ENCODE measurements around the gene TICRR. TPM values are rescaled to one million over a fixed set of nuclear protein-coding genes. Genes with fewer than 3 reads are reported as not detected.

The TICRR gene
- total RNA-seq, 1 experiment from 2014 or later: 8.5 TPM

DNA sequence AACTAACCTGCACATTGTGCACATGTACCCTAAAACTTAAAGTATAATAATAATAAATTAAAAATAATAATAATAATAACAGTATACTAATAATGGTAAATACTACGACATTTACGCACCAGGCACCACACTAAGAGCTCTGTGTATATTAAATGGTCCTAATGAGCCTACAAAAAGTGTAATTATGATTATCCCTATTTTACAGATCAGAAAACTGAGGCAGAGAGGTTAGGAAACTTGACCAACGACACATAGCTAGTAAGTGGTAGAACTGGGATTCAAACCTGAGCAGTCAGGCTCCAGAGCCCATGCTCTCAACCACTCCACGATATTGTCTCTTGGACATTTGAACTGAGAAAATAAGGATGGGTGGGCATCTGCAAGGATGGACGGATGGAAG lies 65.0 kb downstream of the TICRR start:
- Mint-ChIP-seq H3K4me1 (ENCODE audit: insufficient read depth, unreplicated experiment) (no peaks in the 10 kb centered on the region), H3K27ac (ENCODE audit: low read depth, unreplicated experiment) (no peak overlapping the region), H3K4me3 (ENCODE audit: unreplicated experiment) (no peak overlapping the region), H3K9me3 (ENCODE audit: unreplicated experiment) (peaks cover 4% of the 10 kb centered on the region), H3K27me3 (ENCODE audit: insufficient read depth, unreplicated experiment) (no peaks in the 10 kb centered on the region), H3K36me3 (ENCODE audit: insufficient read depth, unreplicated experiment) (no peaks in the 10 kb centered on the region)
- ChIA-PET POLR2A (interaction anchor here (0.6 kb wide), 1 partner anchor 18 kb away, joined by 3 read pairs; no protein-coding TSS in a partner anchor), CTCF (no interaction called here)
- TF ChIP-seq, protein P1, sequence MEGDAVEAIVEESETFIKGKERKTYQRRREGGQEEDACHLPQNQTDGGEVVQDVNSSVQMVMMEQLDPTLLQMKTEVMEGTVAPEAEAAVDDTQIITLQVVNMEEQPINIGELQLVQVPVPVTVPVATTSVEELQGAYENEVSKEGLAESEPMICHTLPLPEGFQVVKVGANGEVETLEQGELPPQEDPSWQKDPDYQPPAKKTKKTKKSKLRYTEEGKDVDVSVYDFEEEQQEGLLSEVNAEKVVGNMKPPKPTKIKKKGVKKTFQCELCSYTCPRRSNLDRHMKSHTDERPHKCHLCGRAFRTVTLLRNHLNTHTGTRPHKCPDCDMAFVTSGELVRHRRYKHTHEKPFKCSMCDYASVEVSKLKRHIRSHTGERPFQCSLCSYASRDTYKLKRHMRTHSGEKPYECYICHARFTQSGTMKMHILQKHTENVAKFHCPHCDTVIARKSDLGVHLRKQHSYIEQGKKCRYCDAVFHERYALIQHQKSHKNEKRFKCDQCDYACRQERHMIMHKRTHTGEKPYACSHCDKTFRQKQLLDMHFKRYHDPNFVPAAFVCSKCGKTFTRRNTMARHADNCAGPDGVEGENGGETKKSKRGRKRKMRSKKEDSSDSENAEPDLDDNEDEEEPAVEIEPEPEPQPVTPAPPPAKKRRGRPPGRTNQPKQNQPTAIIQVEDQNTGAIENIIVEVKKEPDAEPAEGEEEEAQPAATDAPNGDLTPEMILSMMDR (IDR thresholded peaks at IDR 0.05; ENCODE audit: unreplicated experiment): no peak
- DNase-seq (ENCODE audit: unreplicated experiment): no peak
- intact Hi-C loops (cut with micrococcal nuclease): loop anchor here (10.0 kb wide), 1 partner anchor 95 kb away; no protein-coding TSS in a partner anchor
- no TSS peak for BruUV-seq (replicated peaks)

DNA sequence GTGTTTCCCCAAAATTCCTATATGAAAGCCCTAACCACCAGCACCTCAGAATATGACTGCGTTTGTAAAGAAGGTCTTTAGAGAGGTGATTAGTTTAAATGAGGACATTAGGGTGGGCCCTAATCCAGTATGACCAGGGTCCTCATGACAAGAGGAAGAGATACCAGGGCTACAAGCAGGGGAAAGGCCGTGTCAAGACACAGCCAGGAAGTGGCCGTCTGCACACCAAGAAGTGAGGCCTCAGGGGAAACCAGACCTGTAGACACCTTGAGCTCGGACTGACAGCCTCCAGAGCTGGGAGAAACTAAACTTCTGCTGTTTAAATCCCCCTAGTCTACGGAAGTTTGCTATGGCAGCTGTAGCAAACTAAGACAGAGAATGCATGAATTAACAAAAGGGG lies 65.8 kb downstream of the TICRR start:
- ChIA-PET POLR2A (interaction anchor here (1.4 kb wide), 1 partner anchor 22 kb away, joined by 5 read pairs; no protein-coding TSS in a partner anchor), CTCF (interaction anchor here (0.6 kb wide), 1 partner anchor 20 kb away, joined by 5 read pairs; no protein-coding TSS in a partner anchor)
- intact Hi-C loops (cut with micrococcal nuclease): loop anchor here (10.0 kb wide), 1 partner anchor 94 kb away; no protein-coding TSS in a partner anchor
- Mint-ChIP-seq H3K4me1 (ENCODE audit: insufficient read depth, unreplicated experiment) (no peaks in the 10 kb centered on the region), H3K9me3 (ENCODE audit: unreplicated experiment) (no peaks in the 10 kb centered on the region), H3K27me3 (ENCODE audit: insufficient read depth, unreplicated experiment) (no peaks in the 10 kb centered on the region), H3K36me3 (ENCODE audit: insufficient read depth, unreplicated experiment) (no peaks in the 10 kb centered on the region), H3K4me3 (ENCODE audit: unreplicated experiment) (no peak overlapping the region), H3K27ac (ENCODE audit: low read depth, unreplicated experiment) (no peak overlapping the region)
- TF ChIP-seq, protein P1 (IDR thresholded peaks at IDR 0.05; ENCODE audit: unreplicated experiment): no peak
- no TSS peak for BruUV-seq (replicated peaks)
- DNase-seq (ENCODE audit: unreplicated experiment): no peak

GRCh38 chr15:89642106-89642505 lies 66.8 kb downstream of the TICRR start:
- no TSS peak for BruUV-seq (replicated peaks)
- ChIA-PET POLR2A (interaction anchor here (1.4 kb wide), 1 partner anchor 21 kb away, joined by 5 read pairs; no protein-coding TSS in a partner anchor), CTCF (interaction anchor here (1.5 kb wide), 1 partner anchor 16 kb away, joined by 3 read pairs; no protein-coding TSS in a partner anchor)
- DNase-seq (ENCODE audit: unreplicated experiment): no peak
- no peak overlapping the region for H3K4me3 Mint-ChIP-seq (ENCODE audit: unreplicated experiment)
- H3K27me3 Mint-ChIP-seq (ENCODE audit: insufficient read depth, unreplicated experiment): no peaks in the 10 kb centered on the region
- intact Hi-C loops (cut with micrococcal nuclease): loop anchor here (10.0 kb wide), 1 partner anchor 93 kb away; no protein-coding TSS in a partner anchor
- H3K9me3 Mint-ChIP-seq (ENCODE audit: unreplicated experiment): no peaks in the 10 kb centered on the region
- no peak overlapping the region for H3K27ac Mint-ChIP-seq (ENCODE audit: low read depth, unreplicated experiment)
- no peaks in the 10 kb centered on the region for H3K36me3 Mint-ChIP-seq (ENCODE audit: insufficient read depth, unreplicated experiment)
- no peaks in the 10 kb centered on the region for H3K4me1 Mint-ChIP-seq (ENCODE audit: insufficient read depth, unreplicated experiment)
- TF ChIP-seq, protein P1 (IDR thresholded peaks at IDR 0.05; ENCODE audit: unreplicated experiment): no peak

DNA sequence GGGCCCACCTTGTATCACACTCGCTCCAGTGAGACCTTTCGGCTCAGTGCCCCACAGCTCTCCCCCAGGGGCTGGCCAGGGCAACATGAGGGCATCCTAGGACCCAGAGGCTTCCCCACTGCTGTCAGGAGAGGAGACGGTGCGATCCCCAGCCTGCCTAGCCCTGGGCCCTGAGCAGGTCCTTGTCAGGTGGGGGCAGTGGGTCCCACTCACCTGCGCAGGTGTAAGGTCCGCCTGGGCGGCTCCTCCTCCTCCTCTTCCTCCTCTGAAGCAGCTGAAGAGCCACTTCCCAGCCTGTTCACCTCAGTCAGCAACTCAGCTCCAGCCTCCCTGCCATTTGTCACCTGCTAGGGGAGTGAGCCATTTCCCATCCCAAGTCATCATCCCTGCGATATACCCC lies 70.4 kb downstream of the TICRR start:
- H3K36me3 Mint-ChIP-seq (ENCODE audit: insufficient read depth, unreplicated experiment): no peaks in the 10 kb centered on the region
- intact Hi-C loops (cut with micrococcal nuclease): loop anchor here (5.0 to 10.0 kb wide), 2 partner anchors 47 to 89 kb away; partner anchors contain the start of genes PEX11A and WDR93
- H3K4me1 Mint-ChIP-seq (ENCODE audit: insufficient read depth, unreplicated experiment): no peaks in the 10 kb centered on the region
- POLR2A ChIA-PET: no interaction called here
- no TSS peak for BruUV-seq (replicated peaks)
- TF ChIP-seq, protein P1 (IDR thresholded peaks at IDR 0.05; ENCODE audit: unreplicated experiment): no peak
- H3K27me3 Mint-ChIP-seq (ENCODE audit: insufficient read depth, unreplicated experiment): no peaks in the 10 kb centered on the region
- H3K27ac Mint-ChIP-seq (ENCODE audit: low read depth, unreplicated experiment): no peak overlapping the region
- no peak for DNase-seq (ENCODE audit: unreplicated experiment)
- CTCF ChIA-PET: interaction anchor here (0.6 to 2.8 kb wide), 13 partner anchors 12 to 352 kb away, joined by 3 to 32 read pairs (median 3); partner anchors contain the start of genes PEX11A and WDR93
- H3K9me3 Mint-ChIP-seq (ENCODE audit: unreplicated experiment): no peaks in the 10 kb centered on the region
- no peak overlapping the region for H3K4me3 Mint-ChIP-seq (ENCODE audit: unreplicated experiment)
